ENCODE data around the gene CAPN15. TPM values are rescaled to one million over a fixed set of nuclear protein-coding genes. Genes with fewer than 3 reads are reported as not detected.

Gene CAPN15
- total RNA-seq, 4 donors from 2014 or later = 22.3 to 37.8 (median 27.4) TPM

GRCh38 chr16:544517-544916 lies 17.0 kb downstream of the CAPN15 start:
- Histone ChIP-seq H3K27me3 (no peaks in the 10 kb centered on the region), H3K4me1 (peaks cover 0 to 6% of the 10 kb centered on the region in 2 donors), H3K27ac (no peak overlapping the region), H3K9me3 (no peaks in the 10 kb centered on the region), H3K36me3 (peaks cover 0 to 20% of the 10 kb centered on the region in 2 donors), H3K4me3 (no peak overlapping the region)
- intact Hi-C loops (cut with DNase I; ENCODE audit: low total_unique reads) (no loop called here), in situ Hi-C loops (cut with MboI; ENCODE audit: low sequenced_read_pairs in 4 of 4) (no loop called here)
- no peak for TF ChIP-seq POLR2A (IDR thresholded peaks at IDR 0.05)
- no peak for TF ChIP-seq CTCF (IDR thresholded peaks at IDR 0.05 in 4 of 5, conservative IDR thresholded peaks at IDR 0.05 in 1 of 5)
- no peak for DNase-seq
- no peak for ATAC-seq

GRCh38 chr16:546909-547770 lies 19.6 kb downstream of the CAPN15 start:
- Histone ChIP-seq H3K4me1 (no peaks in the 10 kb centered on the region), H3K4me3 (no peak overlapping the region), H3K36me3 (peaks cover 0 to 26% of the 10 kb centered on the region in 2 donors), H3K27ac (no peak overlapping the region), H3K9me3 (no peaks in the 10 kb centered on the region), H3K27me3 (no peaks in the 10 kb centered on the region)
- DNase-seq (peak in 1 of 2 donors; percentile 59), ATAC-seq (peak in 1 of 2 donors; percentile 73)
- peak in 4 of 5 experiments; percentile 42 to 63 (median 54) for TF ChIP-seq CTCF (IDR thresholded peaks at IDR 0.05 in 4 of 5, conservative IDR thresholded peaks at IDR 0.05 in 1 of 5)
- no peak for TF ChIP-seq POLR2A (IDR thresholded peaks at IDR 0.05)
- in situ Hi-C loops (cut with MboI; ENCODE audit: low sequenced_read_pairs in 4 of 4) (no loop called here), intact Hi-C loops (cut with DNase I; ENCODE audit: low total_unique reads) (no loop called here)

- no peak overlapping the region for H3K27ac ChIP-seq
- intact Hi-C loops (cut with DNase I; ENCODE audit: low total_unique reads) = no loop called here
- peaks cover 0 to 31% of the 10 kb centered on the region in 2 donors for H3K36me3 ChIP-seq
- H3K27me3 ChIP-seq = no peaks in the 10 kb centered on the region
- no peak overlapping the region for H3K4me3 ChIP-seq
- ATAC-seq = no peak
- no peaks in the 10 kb centered on the region for H3K4me1 ChIP-seq
- H3K9me3 ChIP-seq = no peaks in the 10 kb centered on the region
- DNase-seq = no peak
- TF ChIP-seq POLR2A (IDR thresholded peaks at IDR 0.05) (no peak), CTCF (IDR thresholded peaks at IDR 0.05 in 4 of 5, conservative IDR thresholded peaks at IDR 0.05 in 1 of 5) (no peak)
- in situ Hi-C loops (cut with MboI; ENCODE audit: low sequenced_read_pairs in 4 of 4) = no loop called here
These were observed 21.1 kb downstream of the CAPN15 start for GRCh38 chr16:548586-548985.

- Histone ChIP-seq H3K27me3 (no peaks in the 10 kb centered on the region), H3K9me3 (no peaks in the 10 kb centered on the region), H3K4me1 (no peaks in the 10 kb centered on the region), H3K4me3 (no peak overlapping the region), H3K36me3 (peaks cover 0 to 37% of the 10 kb centered on the region in 2 donors), H3K27ac (no peak overlapping the region)
- ATAC-seq = no peak
- intact Hi-C loops (cut with DNase I; ENCODE audit: low total_unique reads) (no loop called here), in situ Hi-C loops (cut with MboI; ENCODE audit: low sequenced_read_pairs in 4 of 4) (no loop called here)
- TF ChIP-seq CTCF (IDR thresholded peaks at IDR 0.05 in 4 of 5, conservative IDR thresholded peaks at IDR 0.05 in 1 of 5) (no peak), POLR2A (IDR thresholded peaks at IDR 0.05) (no peak)
- no peak for DNase-seq
These were observed 22.2 kb downstream of the CAPN15 start for GRCh38 chr16:549544-550263.
